ENCODE results near the gene HMG20B. TPM values are rescaled to one million over a fixed set of nuclear protein-coding genes. Genes with fewer than 3 reads are reported as not detected.

The HMG20B gene
- total RNA-seq, 2 donors from 2014 or later, result 87.9 to 118 TPM

DNA sequence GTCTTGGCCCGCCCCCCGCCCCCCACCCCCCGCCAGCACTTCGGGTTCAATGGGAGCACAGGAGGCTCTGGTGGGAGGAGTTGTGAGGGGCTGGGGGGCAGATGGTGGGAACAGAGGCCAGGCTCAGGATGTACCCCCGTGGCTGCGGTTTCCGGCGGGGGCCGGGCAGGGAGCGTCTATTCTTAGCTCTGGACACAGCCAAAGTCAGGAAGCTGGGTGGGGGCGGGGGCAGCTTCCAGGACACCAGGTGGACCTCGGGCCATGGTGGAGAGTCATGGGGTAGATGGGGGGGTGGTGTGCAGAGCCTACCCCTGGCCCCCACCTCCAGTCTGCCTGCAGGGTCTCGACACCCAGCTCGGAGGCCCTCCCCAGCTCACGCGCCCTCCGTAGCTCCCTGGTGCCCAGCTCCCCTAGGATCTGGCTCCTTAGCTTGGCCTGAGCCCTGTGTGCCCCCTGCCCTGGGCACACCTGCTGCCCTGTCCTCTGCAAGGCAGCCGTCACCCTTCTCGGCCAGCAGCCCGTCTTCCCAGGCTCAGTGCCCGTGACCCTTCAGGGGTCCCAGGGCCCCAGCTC lies 36.1 kb downstream of the HMG20B start:
- TF ChIP-seq, protein P1, sequence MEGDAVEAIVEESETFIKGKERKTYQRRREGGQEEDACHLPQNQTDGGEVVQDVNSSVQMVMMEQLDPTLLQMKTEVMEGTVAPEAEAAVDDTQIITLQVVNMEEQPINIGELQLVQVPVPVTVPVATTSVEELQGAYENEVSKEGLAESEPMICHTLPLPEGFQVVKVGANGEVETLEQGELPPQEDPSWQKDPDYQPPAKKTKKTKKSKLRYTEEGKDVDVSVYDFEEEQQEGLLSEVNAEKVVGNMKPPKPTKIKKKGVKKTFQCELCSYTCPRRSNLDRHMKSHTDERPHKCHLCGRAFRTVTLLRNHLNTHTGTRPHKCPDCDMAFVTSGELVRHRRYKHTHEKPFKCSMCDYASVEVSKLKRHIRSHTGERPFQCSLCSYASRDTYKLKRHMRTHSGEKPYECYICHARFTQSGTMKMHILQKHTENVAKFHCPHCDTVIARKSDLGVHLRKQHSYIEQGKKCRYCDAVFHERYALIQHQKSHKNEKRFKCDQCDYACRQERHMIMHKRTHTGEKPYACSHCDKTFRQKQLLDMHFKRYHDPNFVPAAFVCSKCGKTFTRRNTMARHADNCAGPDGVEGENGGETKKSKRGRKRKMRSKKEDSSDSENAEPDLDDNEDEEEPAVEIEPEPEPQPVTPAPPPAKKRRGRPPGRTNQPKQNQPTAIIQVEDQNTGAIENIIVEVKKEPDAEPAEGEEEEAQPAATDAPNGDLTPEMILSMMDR (IDR thresholded peaks at IDR 0.05), result no peak
- no peaks in the 10 kb centered on the region for H3K27me3 ChIP-seq
- no peak overlapping the region for H3K27ac ChIP-seq
- H3K4me3 ChIP-seq, result no peak overlapping the region
- no peaks in the 10 kb centered on the region for H3K9me3 ChIP-seq
- no peak overlapping the region for H3K9ac ChIP-seq (ENCODE audit: low read depth in 2 of 2, low read length in 2 of 2)
- peaks cover 18% of the 10 kb centered on the region for H3K4me1 ChIP-seq
- no peaks in the 10 kb centered on the region for H3K36me3 ChIP-seq
- intact Hi-C loops (cut with DNase I), result no loop called here
- no peak for DNase-seq

DNA sequence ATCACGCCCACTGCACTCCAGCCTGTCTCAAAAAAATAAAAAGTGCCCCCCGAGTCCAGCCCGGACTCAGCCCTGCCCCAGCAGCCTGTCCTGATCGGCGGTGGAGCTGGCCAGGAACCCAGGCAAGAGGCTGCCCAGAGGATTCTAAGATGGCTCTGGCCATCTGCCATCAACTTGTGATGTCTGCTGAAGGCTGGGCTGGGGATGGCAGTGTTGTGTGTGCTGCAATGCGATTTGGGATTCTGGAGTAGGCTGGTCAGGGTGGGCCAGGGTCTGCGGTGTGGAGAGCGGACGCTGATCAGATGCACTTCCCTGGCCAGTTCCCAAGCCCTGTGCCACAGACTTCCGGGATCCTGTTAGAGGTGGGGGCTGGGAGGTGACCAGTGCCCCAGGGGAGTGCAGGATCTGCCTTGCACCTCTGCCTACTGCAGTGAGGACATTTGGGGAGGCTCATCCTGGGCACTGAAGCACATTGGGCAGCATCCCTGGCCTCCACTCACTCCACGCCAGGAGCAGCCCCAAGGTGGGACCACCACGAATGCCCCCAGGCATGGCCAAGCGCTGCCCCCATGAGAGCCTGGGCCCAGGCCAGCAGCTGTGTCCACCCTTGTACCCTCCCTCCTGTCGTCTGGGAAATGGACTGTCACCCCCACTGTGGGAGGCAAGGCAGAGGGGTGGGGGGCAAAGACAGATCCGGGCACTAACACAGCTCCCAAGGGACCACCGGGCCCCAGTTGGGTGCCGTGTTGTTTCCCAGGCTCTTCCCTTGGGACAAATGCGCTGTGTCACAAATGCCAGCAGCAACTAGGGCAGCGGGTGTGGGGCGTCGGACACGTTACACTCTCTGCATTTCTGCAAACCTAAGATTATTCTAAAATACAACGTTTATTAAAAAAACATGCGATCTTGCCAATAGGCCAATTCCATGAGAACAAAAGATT lies 37.3 kb downstream of the HMG20B start:
- no peaks in the 10 kb centered on the region for H3K27me3 ChIP-seq
- H3K27ac ChIP-seq, result no peak overlapping the region
- DNase-seq, result no peak
- peaks cover 18% of the 10 kb centered on the region for H3K4me1 ChIP-seq
- H3K9me3 ChIP-seq, result no peaks in the 10 kb centered on the region
- no peak overlapping the region for H3K4me3 ChIP-seq
- intact Hi-C loops (cut with DNase I), result no loop called here
- H3K36me3 ChIP-seq, result no peaks in the 10 kb centered on the region
- H3K9ac ChIP-seq (ENCODE audit: low read depth in 2 of 2, low read length in 2 of 2), result no peak overlapping the region
- TF ChIP-seq, protein P1 (IDR thresholded peaks at IDR 0.05), result no peak

DNA sequence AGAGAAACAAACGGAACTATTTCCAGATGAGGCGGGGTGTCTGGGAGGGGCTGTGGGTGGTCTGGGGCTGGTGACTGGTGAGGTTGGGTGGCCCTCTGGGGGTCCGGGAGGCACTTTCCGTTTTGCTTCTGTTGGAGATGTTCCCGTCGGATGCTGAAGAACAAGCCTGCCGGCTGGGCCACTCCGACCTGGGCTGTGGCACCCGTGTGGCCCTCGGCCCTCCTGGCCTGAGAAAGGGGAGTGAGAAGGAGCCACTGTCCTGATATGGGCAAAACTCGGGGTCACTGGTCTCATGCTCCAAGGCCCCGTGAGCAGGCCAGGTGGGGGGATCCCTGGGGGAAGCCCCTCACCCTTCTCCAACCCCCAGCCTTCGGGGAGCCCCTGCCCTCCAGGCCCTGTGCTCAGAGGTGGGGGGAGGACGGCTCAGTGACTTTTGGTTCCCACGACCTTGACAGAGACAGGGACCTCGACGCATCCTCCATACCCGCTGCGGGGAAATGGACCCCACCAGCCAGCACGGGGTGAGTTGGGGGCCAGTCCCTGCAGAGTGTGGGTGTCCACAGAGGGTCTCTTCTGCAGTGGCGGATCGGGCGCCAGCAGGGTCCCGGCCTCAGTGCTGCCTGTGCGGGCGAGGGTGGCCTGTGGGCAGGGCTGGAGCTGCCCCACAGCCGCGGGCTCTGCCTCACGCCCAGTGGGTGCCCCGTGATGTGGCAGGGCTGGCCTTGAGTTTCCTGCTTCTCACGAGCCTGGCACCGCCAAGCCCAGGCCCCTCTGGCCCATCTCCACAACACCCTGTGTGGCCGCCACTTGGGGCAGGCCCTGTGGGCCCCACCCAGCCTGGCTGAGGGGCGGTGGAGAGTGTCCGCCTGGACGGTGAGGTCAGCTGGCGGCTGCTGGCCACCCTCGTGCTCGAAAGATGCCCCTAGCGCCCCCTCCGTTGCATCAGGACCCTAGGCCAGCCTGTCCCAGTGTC lies 38.3 kb downstream of the HMG20B start:
- Histone ChIP-seq H3K4me3 (no peak overlapping the region), H3K4me1 (peaks cover 16% of the 10 kb centered on the region), H3K9me3 (no peaks in the 10 kb centered on the region), H3K9ac (ENCODE audit: low read depth in 2 of 2, low read length in 2 of 2) (no peak overlapping the region), H3K36me3 (no peaks in the 10 kb centered on the region), H3K27ac (no peak overlapping the region), H3K27me3 (no peaks in the 10 kb centered on the region)
- intact Hi-C loops (cut with DNase I), result no loop called here
- TF ChIP-seq, protein P1 (IDR thresholded peaks at IDR 0.05), result no peak
- DNase-seq, result no peak

DNA sequence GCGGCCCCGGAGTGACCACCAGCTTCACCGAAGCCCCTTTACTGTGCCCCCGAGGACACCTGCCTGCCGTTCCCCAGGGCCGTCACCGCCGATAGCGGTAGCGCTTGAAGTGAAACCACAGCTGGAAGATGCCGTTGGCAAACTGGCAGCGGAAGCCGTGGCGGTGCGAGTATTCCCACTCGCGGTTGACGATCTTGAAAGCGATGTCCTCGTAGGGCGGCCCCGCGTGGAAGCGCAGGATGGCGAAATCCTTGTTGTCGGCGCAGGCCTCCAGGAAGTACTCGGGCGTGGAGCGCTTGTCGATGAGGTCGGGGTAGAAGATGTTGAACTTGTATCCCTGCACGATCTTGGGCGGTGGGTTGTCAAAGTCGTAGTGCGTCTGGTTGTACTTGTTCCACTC lies 39.1 kb downstream of the HMG20B start:
- H3K9ac ChIP-seq (ENCODE audit: low read depth in 2 of 2, low read length in 2 of 2), result no peak overlapping the region
- TF ChIP-seq, protein P1 (IDR thresholded peaks at IDR 0.05), result no peak
- intact Hi-C loops (cut with DNase I), result no loop called here
- H3K27me3 ChIP-seq, result no peaks in the 10 kb centered on the region
- no peaks in the 10 kb centered on the region for H3K9me3 ChIP-seq
- no peaks in the 10 kb centered on the region for H3K36me3 ChIP-seq
- no peak overlapping the region for H3K27ac ChIP-seq
- H3K4me1 ChIP-seq, result peaks cover 8% of the 10 kb centered on the region
- no peak for DNase-seq
- H3K4me3 ChIP-seq, result no peak overlapping the region

DNA sequence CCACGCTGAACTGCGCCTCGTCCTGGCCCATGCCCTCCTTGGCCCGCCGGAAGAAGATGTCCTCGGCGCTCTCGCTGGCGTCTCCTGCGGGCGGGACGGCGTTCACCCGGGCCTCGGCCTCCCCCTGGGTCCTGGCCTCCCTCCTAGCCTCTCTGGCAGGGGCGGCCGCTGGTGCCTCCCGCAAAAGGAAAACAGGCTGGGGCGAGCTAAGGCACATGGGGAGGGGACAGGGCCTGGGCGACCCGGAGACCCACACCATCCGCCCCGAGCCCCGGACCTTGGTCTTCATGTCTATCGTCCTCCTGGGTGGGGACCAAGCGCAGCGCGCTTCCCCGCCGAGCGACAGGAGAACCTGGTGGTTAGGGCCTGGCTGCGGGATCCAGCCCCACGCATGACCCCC lies 39.6 kb downstream of the HMG20B start:
- Histone ChIP-seq H3K27ac (no peak overlapping the region), H3K4me3 (no peak overlapping the region), H3K9me3 (no peaks in the 10 kb centered on the region), H3K36me3 (no peaks in the 10 kb centered on the region), H3K27me3 (no peaks in the 10 kb centered on the region), H3K4me1 (peaks cover 4% of the 10 kb centered on the region), H3K9ac (ENCODE audit: low read depth in 2 of 2, low read length in 2 of 2) (no peak overlapping the region)
- DNase-seq, result no peak
- TF ChIP-seq, protein P1 (IDR thresholded peaks at IDR 0.05), result no peak
- intact Hi-C loops (cut with DNase I), result no loop called here
